HUES64 (cell line): ENCODE results near the gene ZNF574.

ENCODE experiments used
- H3K27ac ChIP-seq: 2 replicates; pipeline ENCODE4 v1.7.0; 2013; ENCODE audit warnings: low read depth, low read length, inconsistent platforms
- H3K27me3 ChIP-seq: 2 replicates; pipeline ENCODE4 v1.6.1; 2013; ENCODE audit warnings: mild to moderate bottlenecking, low read length; ENCODE audit not compliant: insufficient read depth
- H3K36me3 ChIP-seq: 2 replicates; pipeline ENCODE4 v1.6.1; 2013; ENCODE audit warnings: mild to moderate bottlenecking, low read length; ENCODE audit not compliant: insufficient read depth
- H3K4me1 ChIP-seq: 2 replicates; pipeline ENCODE4 v1.6.1; 2013; ENCODE audit warnings: mild to moderate bottlenecking, low read length, moderate library complexity; ENCODE audit not compliant: insufficient read depth
- H3K4me3 ChIP-seq: 2 replicates; pipeline ENCODE4 v1.5.1; 2013; ENCODE audit warnings: mild to moderate bottlenecking, low read length, moderate library complexity
- H3K9ac ChIP-seq: 2 replicates; pipeline ENCODE4 v1.6.1; 2013; ENCODE audit warnings: mild to moderate bottlenecking, low read depth, low read length
- H3K9me3 ChIP-seq: 2 replicates; pipeline ENCODE4 v1.6.1; 2013; ENCODE audit warnings: low read depth, low read length; ENCODE audit not compliant: insufficient read depth
- WGBS: fragments of 150-250, 120-280 bp; methylation state at CpG from one replicate; pipeline ENCODE4 v1.1.7; 2013; ENCODE audit warnings: missing lambda C conversion rate; 5-methylcytosine and 5-hydroxymethylcytosine counted together

ZNF574 gene

DNA sequence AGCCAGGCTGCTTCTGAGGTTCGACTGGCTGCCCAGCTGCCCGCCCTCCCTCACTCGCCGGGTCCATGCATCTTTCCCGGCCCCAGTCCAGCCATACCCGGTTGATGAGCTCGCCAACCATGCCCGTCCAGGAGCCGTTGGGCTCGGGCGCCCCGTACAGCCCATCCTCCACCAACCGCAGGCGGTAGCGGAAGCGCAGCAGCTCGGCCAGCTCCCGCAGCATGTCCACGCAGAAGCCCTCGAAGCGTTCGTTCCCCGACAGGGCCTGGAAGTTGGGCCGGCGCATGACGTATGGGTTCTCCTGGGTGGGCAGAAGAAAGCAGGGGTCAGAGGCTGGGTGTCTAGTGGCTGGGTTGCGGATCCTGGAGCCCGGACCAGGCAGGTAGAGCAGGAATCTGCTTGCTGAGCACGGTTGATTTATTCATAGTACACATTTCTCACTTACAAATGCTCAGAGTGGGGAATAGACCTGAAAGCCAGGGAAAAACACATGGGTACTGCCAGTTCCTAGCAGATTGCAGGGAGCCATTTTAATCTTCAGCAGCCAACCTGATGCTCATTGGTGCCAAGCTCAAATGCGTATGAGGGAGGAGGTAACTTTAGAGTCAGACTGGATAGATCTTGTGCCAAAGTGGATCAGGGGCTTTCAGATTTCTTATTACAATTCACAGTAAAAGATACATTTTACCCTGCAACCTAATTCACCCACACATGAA, 33.4 kb upstream of the ZNF574 start:
- WGBS, result 95% methylated on average over 30 of the region's 30 CpGs
- Histone ChIP-seq H3K9me3 (no peaks in the 10 kb centered on the region), H3K27ac (no peak overlapping the region), H3K36me3 (peaks cover 80% of the 10 kb centered on the region), H3K4me3 (no peak overlapping the region), H3K27me3 (no peaks in the 10 kb centered on the region), H3K9ac (no peak overlapping the region), H3K4me1 (no peaks in the 10 kb centered on the region)

DNA sequence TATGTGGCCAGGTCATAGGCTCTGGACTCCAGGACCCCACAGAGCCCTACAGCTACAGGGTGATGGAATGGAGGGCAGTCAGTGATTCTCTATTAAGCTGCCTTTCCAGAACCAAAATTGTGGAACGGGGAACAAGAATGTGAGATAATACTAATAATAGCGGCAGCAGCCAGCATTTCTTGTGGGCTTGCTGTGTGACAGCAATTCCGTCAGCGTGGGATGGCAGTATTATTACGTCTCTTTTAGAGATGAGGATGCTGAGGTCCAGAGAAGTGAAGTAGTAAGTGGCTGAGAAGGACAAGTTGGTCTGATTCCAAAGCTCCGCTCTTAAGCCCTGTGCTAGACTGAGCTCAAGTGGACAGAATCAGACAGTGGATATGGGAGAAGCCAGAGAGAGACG, 30.4 kb upstream of the ZNF574 start:
- WGBS, result 93% methylated on average over 7 of the region's 7 CpGs
- peaks cover 68% of the 10 kb centered on the region for H3K36me3 ChIP-seq
- H3K4me1 ChIP-seq, result no peaks in the 10 kb centered on the region
- H3K27me3 ChIP-seq, result no peaks in the 10 kb centered on the region
- H3K9ac ChIP-seq, result no peak overlapping the region
- H3K9me3 ChIP-seq, result no peaks in the 10 kb centered on the region
- no peak overlapping the region for H3K27ac ChIP-seq
- H3K4me3 ChIP-seq, result no peak overlapping the region

DNA sequence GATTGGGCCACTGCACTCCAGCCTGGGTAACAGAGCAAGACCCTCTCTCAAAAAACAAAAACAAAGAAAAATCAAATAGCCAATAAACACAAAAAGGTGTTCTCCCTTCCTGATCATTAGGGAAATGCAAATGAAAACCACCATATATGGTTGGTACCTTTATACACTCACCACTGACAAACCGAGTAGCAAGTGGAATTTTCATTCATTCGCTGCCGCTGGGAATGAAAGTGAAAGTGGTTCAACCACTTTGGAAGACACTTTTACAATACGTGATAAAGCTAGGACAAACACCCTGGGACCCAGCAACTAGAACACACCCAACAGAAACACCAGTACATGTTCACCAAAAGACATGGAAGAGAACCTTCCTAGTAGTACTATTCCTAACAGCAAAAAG, 27.0 kb upstream of the ZNF574 start:
- no peaks in the 10 kb centered on the region for H3K27me3 ChIP-seq
- no peak overlapping the region for H3K4me3 ChIP-seq
- H3K27ac ChIP-seq, result no peak overlapping the region
- no peak overlapping the region for H3K9ac ChIP-seq
- no peaks in the 10 kb centered on the region for H3K9me3 ChIP-seq
- H3K36me3 ChIP-seq, result peaks cover 65% of the 10 kb centered on the region
- no peaks in the 10 kb centered on the region for H3K4me1 ChIP-seq
- 96% methylated on average over 4 of the region's 4 CpGs for WGBS

DNA sequence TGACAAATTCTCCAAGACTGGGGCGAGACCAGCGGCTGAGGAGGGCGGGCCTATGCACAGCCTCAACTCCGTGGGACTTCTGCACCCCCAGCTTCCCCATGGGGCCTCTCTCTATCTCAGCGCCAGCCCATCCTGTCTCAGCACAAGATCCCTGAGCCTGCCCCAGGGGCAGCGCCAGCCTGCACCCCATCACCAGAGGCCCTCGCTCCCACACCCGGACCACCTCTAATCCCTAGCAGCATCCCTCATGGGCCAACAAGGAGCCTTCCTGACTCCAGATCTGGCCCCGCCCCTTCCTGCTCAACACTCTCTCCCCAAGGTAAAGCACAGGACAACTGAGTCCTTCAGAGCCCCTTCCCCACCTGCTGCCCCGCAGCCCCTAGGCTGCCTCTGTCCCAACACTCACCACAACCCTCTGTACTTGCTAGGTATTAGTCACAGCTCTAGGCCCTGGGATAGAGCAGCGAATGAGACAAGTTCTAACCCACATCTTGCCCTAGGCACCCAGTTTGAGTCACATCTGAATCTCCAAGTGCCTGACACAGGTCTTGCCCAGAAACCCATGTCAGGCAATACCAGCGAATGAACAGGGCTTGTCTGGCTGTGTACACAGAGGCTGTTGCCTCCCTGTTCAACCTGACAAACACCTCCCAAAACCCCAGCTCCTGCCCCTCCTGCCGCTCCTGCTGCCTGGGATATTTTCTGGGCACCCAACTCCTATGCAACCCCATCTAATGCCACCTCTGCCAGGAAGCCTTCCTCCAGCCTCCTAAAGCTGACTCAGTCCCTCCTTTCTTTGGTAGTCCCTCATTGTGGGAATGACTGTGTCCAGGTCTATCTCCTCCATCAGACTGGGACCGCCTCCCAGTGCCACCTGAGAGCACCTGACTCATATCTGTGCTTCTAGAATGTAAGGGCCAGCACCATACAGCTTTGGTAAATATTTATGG, 24.5 kb upstream of the ZNF574 start:
- 93% methylated on average over 14 of the region's 14 CpGs for WGBS
- H3K27me3 ChIP-seq, result no peaks in the 10 kb centered on the region
- H3K4me1 ChIP-seq, result no peaks in the 10 kb centered on the region
- peaks cover 66% of the 10 kb centered on the region for H3K36me3 ChIP-seq
- no peak overlapping the region for H3K9ac ChIP-seq
- H3K4me3 ChIP-seq, result no peak overlapping the region
- no peaks in the 10 kb centered on the region for H3K9me3 ChIP-seq
- H3K27ac ChIP-seq, result no peak overlapping the region

DNA sequence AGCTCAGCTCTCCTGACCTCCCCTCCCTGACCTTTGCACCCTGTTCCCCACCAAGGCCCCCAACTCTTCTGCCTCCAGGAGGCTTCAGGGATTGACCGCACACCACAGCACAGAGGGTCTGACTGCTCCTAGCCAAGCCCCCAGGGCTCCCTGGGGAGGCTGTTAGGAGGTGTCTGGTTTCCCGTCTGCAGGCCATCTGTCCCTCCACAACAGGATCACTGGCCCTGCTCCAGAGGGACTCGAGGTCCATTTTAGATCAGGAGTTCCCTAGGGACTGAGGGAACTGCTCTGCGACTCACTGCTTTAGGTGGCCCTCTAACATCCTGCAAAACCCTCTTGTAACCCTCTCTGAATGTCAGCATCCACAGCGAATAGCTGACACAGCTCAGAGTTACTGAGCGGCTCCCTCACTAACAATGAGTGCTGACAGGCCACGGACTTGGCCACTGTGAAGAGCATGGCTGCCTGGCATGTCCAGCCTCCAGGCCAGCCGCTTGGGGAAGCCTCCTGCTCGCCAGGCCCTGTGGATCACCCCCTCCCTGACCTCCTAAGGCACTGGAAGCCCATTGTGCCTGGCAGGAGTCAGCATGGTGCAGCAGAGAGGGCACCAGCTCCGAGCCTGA, 23.6 kb upstream of the ZNF574 start:
- Histone ChIP-seq H3K9ac (no peak overlapping the region), H3K4me3 (no peak overlapping the region), H3K27ac (no peak overlapping the region), H3K4me1 (no peaks in the 10 kb centered on the region), H3K36me3 (peaks cover 72% of the 10 kb centered on the region), H3K9me3 (no peaks in the 10 kb centered on the region), H3K27me3 (no peaks in the 10 kb centered on the region)
- 92% methylated on average over 10 of the region's 10 CpGs for WGBS

- no peak overlapping the region for H3K4me3 ChIP-seq
- H3K9ac ChIP-seq, result no peak overlapping the region
- WGBS, result 96% methylated on average over 17 of the region's 17 CpGs
- no peaks in the 10 kb centered on the region for H3K4me1 ChIP-seq
- no peaks in the 10 kb centered on the region for H3K9me3 ChIP-seq
- peaks cover 79% of the 10 kb centered on the region for H3K36me3 ChIP-seq
- no peak overlapping the region for H3K27ac ChIP-seq
- no peaks in the 10 kb centered on the region for H3K27me3 ChIP-seq
Observed at GRCh38 chr19:42053037-42053935, 22.7 kb upstream of the ZNF574 start.

DNA sequence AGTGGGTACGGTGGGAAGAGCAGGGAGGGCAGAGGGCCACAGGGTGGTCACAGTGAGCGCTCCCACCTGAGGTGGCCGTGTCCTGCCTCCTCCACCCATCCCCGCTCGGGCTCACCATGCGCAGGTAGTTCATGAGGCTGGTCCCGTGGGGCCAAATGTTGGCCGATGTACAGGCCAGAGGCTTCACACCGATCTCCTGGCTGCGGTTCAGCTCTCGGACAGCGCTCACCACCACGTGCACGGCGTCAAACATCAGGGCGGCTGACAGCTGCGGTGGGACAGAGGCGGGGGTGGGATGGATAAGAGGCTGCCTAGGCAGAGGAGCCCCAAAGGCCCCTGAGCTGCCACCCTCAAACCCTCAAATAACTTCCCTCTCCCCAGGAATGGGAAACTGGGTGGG, 21.8 kb upstream of the ZNF574 start:
- H3K9me3 ChIP-seq, result no peaks in the 10 kb centered on the region
- no peak overlapping the region for H3K27ac ChIP-seq
- H3K9ac ChIP-seq, result no peak overlapping the region
- no peaks in the 10 kb centered on the region for H3K4me1 ChIP-seq
- H3K4me3 ChIP-seq, result no peak overlapping the region
- H3K27me3 ChIP-seq, result no peaks in the 10 kb centered on the region
- peaks cover 78% of the 10 kb centered on the region for H3K36me3 ChIP-seq
- 91% methylated on average over 18 of the region's 18 CpGs for WGBS

DNA sequence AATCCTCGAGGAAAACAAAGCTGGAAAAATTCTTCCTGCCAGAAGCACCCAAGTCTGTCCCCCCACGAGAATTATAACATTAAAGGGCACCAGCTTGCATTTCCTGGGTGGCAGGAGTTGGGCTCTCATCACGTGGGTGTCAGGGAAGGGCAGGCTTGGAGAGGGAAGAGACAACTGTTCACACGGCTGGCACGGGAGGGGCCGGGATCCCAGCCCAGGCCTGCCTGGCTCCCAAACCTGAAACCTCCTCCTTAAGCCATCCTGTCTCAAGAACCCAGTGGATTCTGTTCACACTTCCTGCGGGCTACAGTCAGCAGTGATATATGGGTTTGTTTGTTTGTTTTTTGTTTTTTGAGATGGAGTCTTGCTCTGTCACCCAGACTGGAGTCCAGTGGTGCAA, 18.1 kb upstream of the ZNF574 start:
- Histone ChIP-seq H3K27ac (no peak overlapping the region), H3K36me3 (peaks cover 90% of the 10 kb centered on the region), H3K4me3 (no peak overlapping the region), H3K9me3 (no peaks in the 10 kb centered on the region), H3K9ac (no peak overlapping the region), H3K4me1 (no peaks in the 10 kb centered on the region), H3K27me3 (no peaks in the 10 kb centered on the region)
- 95% methylated on average over 7 of the region's 7 CpGs for WGBS

- Histone ChIP-seq H3K27ac (no peak overlapping the region), H3K36me3 (peaks cover 90% of the 10 kb centered on the region), H3K9ac (no peak overlapping the region), H3K27me3 (no peaks in the 10 kb centered on the region), H3K9me3 (no peaks in the 10 kb centered on the region), H3K4me3 (no peak overlapping the region), H3K4me1 (no peaks in the 10 kb centered on the region)
- 94% methylated on average over 13 of the region's 13 CpGs for WGBS
Observed at GRCh38 chr19:42059196-42059595, 16.8 kb upstream of the ZNF574 start.

GRCh38 chr19:42060117-42060516, 15.8 kb upstream of the ZNF574 start:
- Histone ChIP-seq H3K27me3 (no peaks in the 10 kb centered on the region), H3K27ac (no peak overlapping the region), H3K9me3 (no peaks in the 10 kb centered on the region), H3K4me3 (no peak overlapping the region), H3K36me3 (peaks cover 90% of the 10 kb centered on the region), H3K9ac (no peak overlapping the region), H3K4me1 (no peaks in the 10 kb centered on the region)
- 90% methylated on average over 3 of the region's 3 CpGs for WGBS
